GM18951 (cell line): ENCODE measurements around the gene RGS10.

Source experiments
- POLR2A ChIP-seq: IDR thresholded peaks from 4 replicates; pipeline ENCODE4 v1.6.1; 2011; ENCODE audit warnings: mild to moderate bottlenecking; ENCODE audit not compliant: insufficient read length, insufficient read depth; ENCODE audit errors: extremely low read depth
- in situ Hi-C: fragments of 300-500 bp; cut with MboI; formaldehyde crosslinking; loops from one replicate; pipeline ENCODE4 v1.12.0; 2022; ENCODE audit warnings: low sequenced_read_pairs, mixed read lengths, inconsistent platforms; ENCODE audit not compliant: unreplicated experiment

Gene RGS10

DNA sequence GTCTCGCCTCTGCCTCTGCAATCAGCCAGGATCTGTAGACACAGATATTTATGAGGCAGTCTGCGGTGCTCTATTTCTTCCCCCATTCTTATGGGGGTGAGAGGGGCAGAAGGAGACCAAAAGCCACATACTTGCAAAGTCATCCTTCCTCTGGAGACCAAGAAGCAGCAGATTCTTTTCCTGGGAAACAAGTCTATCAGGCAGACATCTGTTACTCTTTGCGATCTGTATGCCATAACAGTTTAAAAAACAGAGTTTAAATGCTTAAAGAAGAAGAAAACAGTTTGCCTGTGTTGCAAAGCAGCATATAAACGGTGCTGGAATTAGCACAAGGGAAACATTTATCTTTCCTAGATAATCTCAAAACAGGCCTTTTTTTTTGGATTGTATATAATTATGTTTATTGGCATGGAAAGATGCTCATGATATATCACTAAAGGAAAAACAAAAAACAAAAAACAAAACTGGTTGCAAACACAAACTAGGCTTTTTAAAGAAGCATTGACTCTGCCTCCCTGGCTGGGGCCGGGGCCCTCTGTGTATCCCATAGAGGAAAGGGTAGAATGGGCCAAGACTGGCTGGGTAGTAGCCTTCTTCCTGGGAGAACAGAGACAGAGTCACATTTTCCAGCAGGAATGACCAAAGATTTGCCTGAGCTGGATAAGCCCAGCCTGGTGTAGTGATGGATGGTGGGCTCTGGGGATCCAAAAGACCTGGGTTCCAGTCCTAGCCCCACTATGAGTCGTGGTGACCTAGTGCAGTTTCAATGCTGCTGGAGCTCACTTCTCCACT, 50.4 kb downstream of the RGS10 start:
- no peak for TF ChIP-seq POLR2A
- in situ Hi-C loops, result no loop called here

DNA sequence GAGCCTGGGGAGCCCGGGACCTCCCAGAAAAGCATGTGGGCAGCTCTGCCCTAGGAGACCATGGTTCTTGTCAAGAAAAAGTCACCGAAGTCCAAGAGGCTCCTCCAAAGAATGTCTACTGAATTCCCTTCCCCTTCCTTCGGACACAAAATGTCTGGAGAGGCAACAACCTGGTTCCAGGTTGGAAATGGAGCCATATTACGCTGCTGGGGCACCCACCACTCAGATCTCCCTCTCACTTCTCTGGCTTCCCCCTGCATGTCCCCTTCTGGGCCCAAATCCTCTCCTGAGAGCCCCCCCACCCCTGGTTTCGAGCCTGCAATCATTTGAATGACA, 52.6 kb downstream of the RGS10 start:
- TF ChIP-seq POLR2A, result no peak
- in situ Hi-C loops, result no loop called here

DNA sequence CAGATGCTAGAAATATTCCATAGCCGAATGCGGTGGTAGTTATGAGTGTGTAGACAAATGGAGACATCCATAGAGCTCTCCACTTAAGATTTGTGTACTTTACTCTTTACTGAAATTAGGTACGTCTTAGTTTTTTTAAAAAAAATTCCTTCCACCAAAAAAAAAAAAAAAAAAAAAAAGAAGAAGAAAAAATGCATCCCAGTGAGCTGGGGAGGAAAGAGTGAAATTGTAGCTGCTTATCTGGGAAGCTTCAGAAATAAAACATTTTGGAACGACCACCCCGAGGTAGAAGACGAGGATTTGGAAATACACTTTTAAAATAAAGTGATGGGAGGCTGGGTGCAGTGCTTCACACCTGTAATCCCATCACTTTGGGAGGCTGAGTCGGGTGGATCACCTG, 53.8 kb downstream of the RGS10 start:
- in situ Hi-C loops, result no loop called here
- no peak for TF ChIP-seq POLR2A

DNA sequence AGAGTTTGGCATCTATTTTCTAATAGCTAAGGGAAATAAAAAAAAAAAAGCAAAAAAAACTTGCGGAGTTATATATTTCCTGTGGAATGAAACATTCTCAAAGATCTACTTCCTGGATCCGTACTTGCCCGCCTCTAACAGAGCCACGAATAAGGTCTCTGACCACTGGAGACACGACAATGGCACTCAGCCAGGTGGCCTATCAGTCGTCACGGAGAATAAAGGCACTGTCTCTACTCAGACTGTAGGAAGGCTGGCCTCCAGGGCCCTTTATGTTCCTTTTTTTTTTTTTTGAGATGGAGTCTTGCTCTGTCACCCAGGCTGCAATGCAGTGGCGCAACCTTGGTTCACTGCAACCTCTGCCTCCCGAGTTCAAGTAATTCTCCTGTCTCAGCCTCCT, 58.7 kb downstream of the RGS10 start:
- in situ Hi-C loops, result no loop called here

DNA sequence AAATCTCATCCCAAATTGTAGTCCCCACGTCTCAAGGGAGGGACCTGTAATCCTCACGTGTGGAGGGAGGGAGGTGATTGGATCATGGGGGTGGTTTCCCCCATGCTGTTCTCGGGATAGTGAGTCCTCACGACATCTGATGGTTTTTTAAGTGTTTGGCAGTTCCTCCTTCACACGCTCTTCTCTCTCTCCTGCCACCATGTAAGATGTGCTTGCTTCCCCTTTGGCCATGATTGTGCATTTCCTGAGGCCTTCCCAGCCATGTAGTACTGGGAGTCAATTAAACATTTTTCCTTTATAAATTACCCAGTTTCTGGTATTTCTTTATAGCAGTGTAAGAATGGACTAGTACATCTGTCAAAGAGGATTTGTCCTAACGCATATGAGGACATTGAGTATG, 59.5 kb downstream of the RGS10 start:
- in situ Hi-C loops, result no loop called here
- no peak for TF ChIP-seq POLR2A

More for the DNA sequence above, 58.7 kb downstream of the RGS10 start:
- TF ChIP-seq POLR2A, result no peak

DNA sequence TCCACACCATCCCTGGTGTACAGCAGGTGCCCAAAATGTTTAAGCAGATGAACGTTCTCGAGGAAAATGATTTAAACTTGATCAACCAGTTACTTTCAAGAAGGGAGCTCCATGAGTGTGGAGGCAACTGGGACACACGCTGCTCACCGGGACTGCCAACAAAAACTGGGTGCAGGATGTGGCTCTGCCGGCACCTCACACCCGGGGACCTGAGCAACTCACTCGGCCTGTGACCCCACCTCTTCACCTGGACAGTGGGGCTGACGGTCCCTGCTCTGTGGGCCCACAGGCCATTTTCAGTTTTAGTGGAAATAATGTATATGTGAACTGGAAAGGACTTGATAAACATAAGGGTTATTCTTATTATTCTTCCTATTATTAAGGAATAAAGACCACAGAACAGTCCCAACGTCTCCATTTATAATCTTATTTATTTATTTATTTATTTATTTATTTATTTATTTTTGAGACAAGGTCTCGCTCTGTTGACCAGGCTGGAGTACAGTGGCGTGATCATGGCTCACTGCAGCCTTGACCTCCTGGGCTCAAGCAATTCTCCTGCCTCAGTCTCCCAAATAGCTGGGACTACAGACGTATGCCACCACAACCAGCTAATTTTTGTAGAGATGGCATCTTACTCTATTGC, 60.6 kb downstream of the RGS10 start:
- in situ Hi-C loops, result no loop called here
- TF ChIP-seq POLR2A, result no peak

DNA sequence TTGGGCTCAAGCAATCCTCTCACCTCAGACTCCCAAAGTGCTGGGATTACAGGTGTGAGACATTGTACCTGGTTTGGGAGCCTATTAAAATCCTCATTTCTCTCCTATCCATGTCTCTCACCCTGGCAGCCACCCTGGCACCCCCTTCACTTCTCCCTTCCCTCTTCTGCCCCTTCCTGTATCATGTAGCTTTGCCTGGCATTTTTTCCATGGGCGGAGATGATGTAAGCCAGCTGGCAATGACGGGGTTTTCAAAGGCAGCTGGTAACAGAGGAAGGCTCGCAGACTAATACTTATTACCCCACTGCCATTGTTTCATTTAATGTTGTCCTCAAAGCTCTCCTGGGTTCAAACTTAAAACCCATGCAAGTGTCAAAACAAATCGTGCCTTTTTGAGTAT, 61.9 kb downstream of the RGS10 start:
- no peak for TF ChIP-seq POLR2A
- in situ Hi-C loops, result no loop called here

DNA sequence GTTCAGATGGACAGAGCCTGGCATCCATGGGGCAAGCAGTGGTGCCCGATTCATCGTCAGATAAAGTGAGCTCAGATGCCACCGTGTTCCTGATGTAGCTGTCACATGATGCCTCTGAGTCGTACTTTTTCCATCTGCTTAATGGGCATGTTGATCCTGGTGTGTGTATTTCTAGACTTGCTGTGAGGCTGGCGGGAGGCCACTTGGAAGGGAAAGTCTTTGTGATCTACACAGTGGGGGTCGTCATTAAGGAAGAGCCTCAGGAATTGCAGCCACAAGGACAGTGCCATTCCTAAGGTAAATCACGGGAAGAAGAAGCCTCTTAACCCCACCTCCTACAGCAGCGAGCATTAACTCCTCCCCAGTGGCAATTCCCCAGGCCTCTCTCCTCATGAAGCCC, 63.0 kb downstream of the RGS10 start:
- in situ Hi-C loops, result no loop called here
- TF ChIP-seq POLR2A, result no peak

DNA sequence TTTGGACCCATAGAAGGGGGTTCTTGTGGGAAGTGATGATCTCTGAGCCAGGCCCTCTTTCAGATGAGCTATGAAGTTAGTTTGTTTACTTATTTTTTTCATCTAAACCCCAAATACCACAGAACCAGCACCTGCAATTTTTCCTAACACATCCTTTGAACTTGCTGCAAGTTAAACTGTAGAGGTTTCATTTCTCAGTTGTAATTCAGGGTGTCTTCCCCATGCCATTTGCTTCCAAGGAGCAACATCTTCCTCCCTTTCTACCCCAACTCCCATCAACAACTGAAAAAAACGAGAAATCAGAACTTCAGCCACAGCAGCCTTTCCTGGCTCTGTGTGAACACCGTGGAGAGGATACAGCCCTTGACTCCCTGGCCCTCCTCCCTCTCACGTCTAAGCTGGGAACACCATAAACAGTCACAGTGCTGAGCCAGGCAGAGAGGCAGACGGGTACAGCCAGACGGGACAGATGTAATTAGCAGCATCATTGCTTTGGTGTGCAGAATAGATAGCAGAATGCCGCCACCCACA, 63.6 kb downstream of the RGS10 start:
- in situ Hi-C loops, result no loop called here
- TF ChIP-seq POLR2A, result no peak

DNA sequence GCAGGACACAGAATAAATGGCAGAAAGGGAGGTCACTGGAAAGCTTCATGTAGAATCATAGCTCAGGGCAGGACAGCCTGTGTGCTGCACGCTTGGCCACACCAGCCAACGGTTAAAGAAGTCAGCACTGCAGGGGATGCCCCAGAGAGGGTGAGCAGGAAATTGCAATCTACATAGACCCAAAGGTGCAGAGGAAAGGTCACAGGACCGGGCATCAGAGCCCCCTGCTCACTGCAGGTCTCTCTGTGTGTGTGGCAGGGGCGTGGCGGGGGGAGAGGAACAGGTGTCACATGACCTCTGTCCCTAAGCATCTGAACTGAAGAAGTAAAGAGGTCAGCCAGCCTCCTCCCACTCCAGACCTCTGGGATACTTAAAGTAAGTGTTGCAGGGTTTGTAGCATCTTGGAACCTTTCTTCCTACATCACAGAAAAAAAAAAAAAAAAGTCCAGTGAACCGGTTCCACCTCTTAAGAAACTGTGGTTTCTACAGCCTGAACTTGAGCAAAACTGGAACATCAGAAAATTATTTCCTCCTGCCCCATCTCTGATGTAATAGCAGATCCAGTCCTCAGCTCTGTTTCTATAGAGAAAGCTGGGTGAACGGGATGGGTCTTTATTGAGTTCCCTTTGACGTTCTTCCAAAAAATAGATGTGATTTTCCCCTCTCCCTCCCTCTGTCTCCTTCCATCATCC, 64.3 kb downstream of the RGS10 start:
- TF ChIP-seq POLR2A, result no peak
- in situ Hi-C loops, result no loop called here

DNA sequence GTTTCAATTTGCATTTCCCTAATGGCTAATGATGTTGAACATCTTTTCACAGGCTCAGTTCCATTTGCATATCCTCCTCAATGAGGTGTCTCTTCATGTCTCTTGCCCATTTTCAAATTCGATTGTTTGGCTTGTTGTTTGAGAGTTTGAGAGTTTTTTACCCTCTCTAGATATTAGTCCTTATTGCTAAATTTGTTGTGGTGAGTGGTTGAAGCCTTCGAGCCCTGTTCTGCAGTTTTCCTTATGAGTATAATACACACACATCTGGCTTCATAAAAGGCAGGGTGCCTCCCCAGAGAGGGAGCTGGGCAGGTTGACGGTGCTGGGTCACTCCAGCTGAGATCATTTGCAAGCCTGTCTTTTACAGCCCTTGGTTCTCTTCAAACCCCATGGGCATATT, 65.1 kb downstream of the RGS10 start:
- in situ Hi-C loops, result no loop called here
- no peak for TF ChIP-seq POLR2A

DNA sequence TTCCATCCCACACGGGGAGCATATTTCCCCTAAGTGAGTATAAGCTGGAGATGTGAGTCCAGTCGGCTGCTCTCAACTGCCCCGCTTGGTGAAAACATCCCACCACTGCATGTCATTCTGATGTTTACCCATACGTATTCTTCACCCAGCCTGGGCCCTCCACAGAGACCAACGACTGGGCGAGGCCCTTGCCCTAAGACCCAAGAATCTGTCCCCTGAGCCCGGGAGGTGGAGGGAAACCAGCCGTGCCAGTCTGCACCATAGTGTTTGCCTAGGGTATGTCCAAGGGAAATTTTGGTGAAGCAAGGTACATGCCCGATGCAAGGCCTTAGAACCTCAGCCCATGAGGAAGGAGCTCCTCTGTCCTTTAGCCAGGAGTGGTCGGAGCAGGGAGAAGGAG, 67.9 kb downstream of the RGS10 start:
- in situ Hi-C loops, result no loop called here
- TF ChIP-seq POLR2A, result no peak

DNA sequence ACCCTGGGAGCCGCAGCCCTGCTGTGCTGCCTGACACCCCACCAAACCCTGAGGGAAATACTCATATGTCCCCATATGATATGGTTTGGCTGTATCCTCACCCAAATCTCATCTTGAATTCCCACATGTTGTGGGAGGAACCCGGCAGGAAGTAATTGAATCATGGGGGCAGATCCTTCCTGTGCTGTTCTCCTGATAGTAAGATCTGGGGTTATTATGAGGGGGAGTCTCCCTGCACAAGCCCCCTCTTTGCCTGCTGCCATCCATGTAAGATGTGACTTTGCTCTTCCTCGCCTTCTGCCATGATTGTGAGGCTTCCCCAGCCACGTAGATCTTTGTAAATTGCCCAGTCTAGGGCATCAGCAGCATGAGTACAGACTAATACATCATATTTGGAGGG, 68.7 kb downstream of the RGS10 start:
- TF ChIP-seq POLR2A, result no peak
- in situ Hi-C loops, result no loop called here
